Measurements from ENCODE around the gene LOXHD1. TPM values are rescaled to one million over a fixed set of nuclear protein-coding genes. Genes with fewer than 3 reads are reported as not detected.

The LOXHD1 gene
- total RNA-seq, 1 donor from 2014 or later: not detected

- H3K4me3 Mint-ChIP-seq: no peak overlapping the region
- H3K27ac Mint-ChIP-seq (ENCODE audit: unreplicated experiment): no peak overlapping the region
- DNase-seq (ENCODE audit: low read depth, low spot score): no peak
- TF ChIP-seq, protein P1, sequence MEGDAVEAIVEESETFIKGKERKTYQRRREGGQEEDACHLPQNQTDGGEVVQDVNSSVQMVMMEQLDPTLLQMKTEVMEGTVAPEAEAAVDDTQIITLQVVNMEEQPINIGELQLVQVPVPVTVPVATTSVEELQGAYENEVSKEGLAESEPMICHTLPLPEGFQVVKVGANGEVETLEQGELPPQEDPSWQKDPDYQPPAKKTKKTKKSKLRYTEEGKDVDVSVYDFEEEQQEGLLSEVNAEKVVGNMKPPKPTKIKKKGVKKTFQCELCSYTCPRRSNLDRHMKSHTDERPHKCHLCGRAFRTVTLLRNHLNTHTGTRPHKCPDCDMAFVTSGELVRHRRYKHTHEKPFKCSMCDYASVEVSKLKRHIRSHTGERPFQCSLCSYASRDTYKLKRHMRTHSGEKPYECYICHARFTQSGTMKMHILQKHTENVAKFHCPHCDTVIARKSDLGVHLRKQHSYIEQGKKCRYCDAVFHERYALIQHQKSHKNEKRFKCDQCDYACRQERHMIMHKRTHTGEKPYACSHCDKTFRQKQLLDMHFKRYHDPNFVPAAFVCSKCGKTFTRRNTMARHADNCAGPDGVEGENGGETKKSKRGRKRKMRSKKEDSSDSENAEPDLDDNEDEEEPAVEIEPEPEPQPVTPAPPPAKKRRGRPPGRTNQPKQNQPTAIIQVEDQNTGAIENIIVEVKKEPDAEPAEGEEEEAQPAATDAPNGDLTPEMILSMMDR (conservative IDR thresholded peaks at IDR 0.05): no peak
- no peaks in the 10 kb centered on the region for H3K36me3 Mint-ChIP-seq (ENCODE audit: low read depth)
- H3K27me3 Mint-ChIP-seq (ENCODE audit: low read depth): peaks cover 23% of the 10 kb centered on the region
- no peaks in the 10 kb centered on the region for H3K4me1 Mint-ChIP-seq
- no peaks in the 10 kb centered on the region for H3K9me3 Mint-ChIP-seq
These were observed 118.6 kb downstream of the LOXHD1 start for GRCh38 chr18:46538376-46538775.

DNA sequence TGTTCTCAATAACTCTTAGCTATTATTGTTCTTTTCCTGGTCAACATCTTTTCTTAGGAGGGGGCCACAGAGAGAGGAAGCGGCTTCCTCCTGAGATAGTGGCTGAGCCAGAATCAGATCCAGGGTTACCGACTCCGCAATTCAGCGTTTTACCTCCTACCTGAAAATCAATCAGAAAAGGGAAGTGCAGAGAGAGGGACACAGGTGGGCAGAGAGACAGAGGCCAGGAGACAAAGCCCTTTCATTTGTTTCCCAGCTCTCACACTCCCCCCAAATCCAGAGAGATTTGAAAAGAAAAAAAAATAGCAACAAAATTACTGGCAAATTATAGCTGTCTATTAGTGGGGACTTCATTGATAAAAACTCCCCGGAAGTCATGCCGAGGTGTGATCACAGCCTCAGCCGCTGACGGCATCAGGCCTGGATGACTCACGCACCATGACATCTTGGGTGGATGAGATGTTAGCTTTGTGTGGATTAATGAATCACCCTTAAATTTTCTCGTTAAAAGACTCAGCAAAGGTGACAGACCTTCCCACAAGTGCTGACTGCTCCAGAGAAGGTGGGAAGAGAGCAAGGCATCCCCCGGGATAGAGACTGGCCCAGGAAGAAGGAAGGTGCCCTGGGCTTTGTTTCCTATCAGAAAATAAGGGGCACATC, 120.7 kb downstream of the LOXHD1 start:
- H3K4me1 Mint-ChIP-seq: no peaks in the 10 kb centered on the region
- TF ChIP-seq, protein P1 (conservative IDR thresholded peaks at IDR 0.05): no peak
- H3K36me3 Mint-ChIP-seq (ENCODE audit: low read depth): no peaks in the 10 kb centered on the region
- no peak for DNase-seq (ENCODE audit: low read depth, low spot score)
- H3K9me3 Mint-ChIP-seq: no peaks in the 10 kb centered on the region
- H3K4me3 Mint-ChIP-seq: no peak overlapping the region
- peaks cover 25% of the 10 kb centered on the region for H3K27me3 Mint-ChIP-seq (ENCODE audit: low read depth)
- H3K27ac Mint-ChIP-seq (ENCODE audit: unreplicated experiment): no peak overlapping the region

GRCh38 chr18:46531482-46531881, 125.5 kb downstream of the LOXHD1 start:
- H3K27me3 Mint-ChIP-seq (ENCODE audit: low read depth): peaks cover 14% of the 10 kb centered on the region

DNA sequence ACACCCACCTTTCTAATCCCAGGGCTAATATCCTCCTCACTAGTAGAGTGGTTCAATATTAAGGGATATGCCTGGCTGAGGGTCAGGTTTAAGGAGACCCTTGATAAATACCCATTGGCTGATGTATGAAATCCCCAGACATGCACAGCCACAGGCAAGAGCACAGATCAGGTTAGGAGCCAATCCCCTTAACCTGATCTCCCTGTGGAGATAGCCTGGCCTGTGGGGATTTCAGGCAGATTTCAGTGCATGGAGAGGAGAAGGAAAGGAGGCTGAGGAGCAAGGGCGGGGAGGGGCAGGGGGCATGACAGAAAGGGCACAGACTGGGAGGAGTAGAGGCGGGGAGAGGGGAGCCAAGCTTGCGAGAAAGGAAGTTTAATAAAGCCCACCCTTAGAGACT, 129.0 kb downstream of the LOXHD1 start:
- Mint-ChIP-seq H3K27me3 (ENCODE audit: low read depth) (peaks cover 19% of the 10 kb centered on the region), H3K4me1 (no peaks in the 10 kb centered on the region), H3K36me3 (ENCODE audit: low read depth) (no peaks in the 10 kb centered on the region), H3K27ac (ENCODE audit: unreplicated experiment) (no peak overlapping the region), H3K9me3 (no peaks in the 10 kb centered on the region), H3K4me3 (no peak overlapping the region)
- TF ChIP-seq, protein P1 (conservative IDR thresholded peaks at IDR 0.05): no peak
- no peak for DNase-seq (ENCODE audit: low read depth, low spot score)

More at GRCh38 chr18:46531482-46531881, 125.5 kb downstream of the LOXHD1 start:
- no peaks in the 10 kb centered on the region for H3K9me3 Mint-ChIP-seq
- no peaks in the 10 kb centered on the region for H3K4me1 Mint-ChIP-seq
- DNase-seq (ENCODE audit: low read depth, low spot score): no peak
- H3K27ac Mint-ChIP-seq (ENCODE audit: unreplicated experiment): no peak overlapping the region
- TF ChIP-seq, protein P1 (conservative IDR thresholded peaks at IDR 0.05): no peak
- no peak overlapping the region for H3K4me3 Mint-ChIP-seq
- no peaks in the 10 kb centered on the region for H3K36me3 Mint-ChIP-seq (ENCODE audit: low read depth)

GRCh38 chr18:46519870-46520269, 137.2 kb downstream of the LOXHD1 start:
- no peak overlapping the region for H3K4me3 Mint-ChIP-seq
- no peak for DNase-seq (ENCODE audit: low read depth, low spot score)
- H3K36me3 Mint-ChIP-seq (ENCODE audit: low read depth): no peaks in the 10 kb centered on the region

More at GRCh38 chr18:46519870-46520269, 137.2 kb downstream of the LOXHD1 start:
- TF ChIP-seq, protein P1 (conservative IDR thresholded peaks at IDR 0.05): no peak
- no peak overlapping the region for H3K27ac Mint-ChIP-seq (ENCODE audit: unreplicated experiment)
- no peaks in the 10 kb centered on the region for H3K4me1 Mint-ChIP-seq
- H3K27me3 Mint-ChIP-seq (ENCODE audit: low read depth): peaks cover 40% of the 10 kb centered on the region
- H3K9me3 Mint-ChIP-seq: peaks cover 4% of the 10 kb centered on the region

Measured in neural crest cell (in vitro differentiated cells).